Kidney (tissue), 14 donors: ENCODE data around the gene SPINK4. TPM values are rescaled to one million over a fixed set of nuclear protein-coding genes. Genes with fewer than 3 reads are reported as not detected.
A peak's percentile ranks its signal among the peaks of the same experiment; 100 is the strongest.

ENCODE experiments used
- DNase-seq, 5 donors: peaks; one replicate each; pipeline ENCODE4 v3.0.0-alpha.2; 2013 to 2020
- FAIRE-seq: peaks from 2 replicates; lab custom pipeline; 2012; peaks lifted over from hg19 to GRCh38; lab: Jason Lieb, UNC
- H3K27ac ChIP-seq, 2 donors: one replicate each; pipeline ENCODE4 v1.7.0; 2013; ENCODE audit warnings: low read depth in 2 of 2, low read length in 2 of 2, inconsistent platforms in 1 of 2
- H3K27me3 ChIP-seq: one replicate; pipeline ENCODE4 v1.7.1; 2013; ENCODE audit warnings: low read length, inconsistent platforms; ENCODE audit not compliant: control insufficient read depth, insufficient read depth
- H3K36me3 ChIP-seq, 3 donors: one replicate each; pipeline versions ENCODE4 v1.7.0 to v1.7.1; 2013; ENCODE audit warnings: low read length in 3 of 3, control low read depth in 1 of 3, inconsistent platforms in 1 of 3; ENCODE audit not compliant: insufficient read depth in 3 of 3, control insufficient read depth in 2 of 3
- H3K4me1 ChIP-seq, 3 donors: one replicate each; pipeline versions ENCODE4 v1.7.0 to v1.7.1; 2013; ENCODE audit warnings: low read length in 3 of 3, inconsistent platforms in 1 of 3, low read depth in 1 of 3; ENCODE audit not compliant: control insufficient read depth in 2 of 3, insufficient read depth in 2 of 3
- H3K4me3 ChIP-seq, 3 donors: one replicate each; pipeline versions ENCODE4 v1.7.0 to v1.8.1; 2013; ENCODE audit warnings: low read length in 3 of 3, control low read depth in 1 of 3, inconsistent platforms in 1 of 3
- H3K9ac ChIP-seq, 3 donors: one replicate each; pipeline versions ENCODE4 v1.7.0 to v1.7.1; 2013; ENCODE audit warnings: low read length in 3 of 3, control low read depth in 1 of 3, inconsistent platforms in 1 of 3
- H3K9me3 ChIP-seq, 3 donors: one replicate each; pipeline versions ENCODE4 v1.7.0 to v1.7.1; 2013; ENCODE audit warnings: low read length in 3 of 3, control low read depth in 1 of 3, inconsistent platforms in 1 of 3; ENCODE audit not compliant: control insufficient read depth in 2 of 3, insufficient read depth in 1 of 3
- intact Hi-C: fragments of 100-400 bp; cut with DNase I; formaldehyde crosslinking; loops from one replicate; pipeline ENCODE4 v1.11.1; 2022
- polyA plus RNA-seq: library from polyadenylated mRNA; stranded (reverse); fragments of 350-450 nt; fragmentation: Illumina TruSeq; extraction: RNeasy Lipid Tissue Mini Kit (QIAGEN cat#74804); gene quantifications from one replicate; pipeline ENCODE4 v1.2.3, GENCODE V29; 2014; ENCODE audit warnings: low read depth, low replicate concordance; ENCODE audit not compliant: insufficient read depth
- total RNA-seq: library from RNA; stranded (reverse); fragmentation: NEBNext Ultra II Directional; extraction: Animal tissue kit (Norgen Biotek cat#: 25700); gene quantifications from one replicate; pipeline ENCODE4 v1.2.1, GENCODE V29; 2021
- TF ChIP-seq, protein P1 (sequence below): IDR thresholded peaks from 3 replicates; pipeline ENCODE4 v1.5.1; 2012; ENCODE audit warnings: mild to moderate bottlenecking, moderate library complexity, borderline replicate concordance; ENCODE audit not compliant: insufficient read depth; ENCODE audit errors: extremely low read depth
- donor health status: control.
- donor health status: control.
- donor health status: control.
- donor health status: control.
- donor health status: control.
- donor health status: DM: yes; HTN: yes; CAD: no.
- donor health status: Normal renal cell carcinoma (clear cell type).

SPINK4 gene
- total and polyA plus RNA-seq, 2 donors from 2014 or later = not detected

- Histone ChIP-seq H3K27ac (no peak overlapping the region), H3K36me3 (no peaks in the 10 kb centered on the region), H3K9ac (no peak overlapping the region), H3K4me3 (no peak overlapping the region), H3K4me1 (no peaks in the 10 kb centered on the region), H3K9me3 (no peaks in the 10 kb centered on the region), H3K27me3 (no peaks in the 10 kb centered on the region)
- peak in 4 of 5 donors; percentile 56 to 88 (median 76) for DNase-seq
- intact Hi-C loops = no loop called here
- TF ChIP-seq, protein P1, sequence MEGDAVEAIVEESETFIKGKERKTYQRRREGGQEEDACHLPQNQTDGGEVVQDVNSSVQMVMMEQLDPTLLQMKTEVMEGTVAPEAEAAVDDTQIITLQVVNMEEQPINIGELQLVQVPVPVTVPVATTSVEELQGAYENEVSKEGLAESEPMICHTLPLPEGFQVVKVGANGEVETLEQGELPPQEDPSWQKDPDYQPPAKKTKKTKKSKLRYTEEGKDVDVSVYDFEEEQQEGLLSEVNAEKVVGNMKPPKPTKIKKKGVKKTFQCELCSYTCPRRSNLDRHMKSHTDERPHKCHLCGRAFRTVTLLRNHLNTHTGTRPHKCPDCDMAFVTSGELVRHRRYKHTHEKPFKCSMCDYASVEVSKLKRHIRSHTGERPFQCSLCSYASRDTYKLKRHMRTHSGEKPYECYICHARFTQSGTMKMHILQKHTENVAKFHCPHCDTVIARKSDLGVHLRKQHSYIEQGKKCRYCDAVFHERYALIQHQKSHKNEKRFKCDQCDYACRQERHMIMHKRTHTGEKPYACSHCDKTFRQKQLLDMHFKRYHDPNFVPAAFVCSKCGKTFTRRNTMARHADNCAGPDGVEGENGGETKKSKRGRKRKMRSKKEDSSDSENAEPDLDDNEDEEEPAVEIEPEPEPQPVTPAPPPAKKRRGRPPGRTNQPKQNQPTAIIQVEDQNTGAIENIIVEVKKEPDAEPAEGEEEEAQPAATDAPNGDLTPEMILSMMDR = no peak
- FAIRE-seq = no peak
Observed at GRCh38 chr9:33211695-33212393, 28.1 kb upstream of the SPINK4 start.

GRCh38 chr9:33220681-33221567 is 19.0 kb upstream of the SPINK4 start:
- Histone ChIP-seq H3K4me1 (peaks cover 0 to 12% (median 3%) of the 10 kb centered on the region in 3 donors), H3K27me3 (no peaks in the 10 kb centered on the region), H3K9me3 (no peaks in the 10 kb centered on the region), H3K9ac (no peak overlapping the region), H3K4me3 (no peak overlapping the region), H3K36me3 (no peaks in the 10 kb centered on the region), H3K27ac (no peak overlapping the region)
- TF ChIP-seq, protein P1 = no peak
- DNase-seq (no peak), FAIRE-seq (no peak)
- intact Hi-C loops = no loop called here

DNA sequence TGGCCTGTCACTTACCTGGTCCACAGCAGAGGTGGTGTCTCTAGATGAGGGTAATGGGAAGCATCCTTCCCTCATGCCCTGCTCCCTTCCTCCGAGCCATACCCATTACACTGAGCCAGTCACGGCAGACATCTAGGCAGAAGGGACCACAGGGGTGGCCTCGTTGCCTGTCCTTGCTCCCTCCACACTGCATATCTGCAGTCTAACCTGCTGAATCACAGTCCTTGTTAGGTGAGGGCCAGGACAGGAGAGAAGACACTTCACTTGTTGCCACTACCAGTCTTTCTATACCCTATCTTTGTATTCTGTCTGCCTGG is 18.4 kb upstream of the SPINK4 start:
- Histone ChIP-seq H3K27me3 (no peaks in the 10 kb centered on the region), H3K36me3 (no peaks in the 10 kb centered on the region), H3K4me1 (peaks cover 0 to 12% (median 3%) of the 10 kb centered on the region in 3 donors), H3K27ac (no peak overlapping the region), H3K9me3 (no peaks in the 10 kb centered on the region), H3K4me3 (no peak overlapping the region), H3K9ac (no peak overlapping the region)
- intact Hi-C loops = no loop called here
- DNase-seq (no peak), FAIRE-seq (no peak)
- TF ChIP-seq, protein P1 = no peak
